Spleen (tissue), 11 donors: ENCODE results near the gene NBEA. TPM values are rescaled to one million over a fixed set of nuclear protein-coding genes. Genes with fewer than 3 reads are reported as not detected.

ENCODE experiments used
- DNase-seq: peaks from one replicate; pipeline ENCODE4 v3.0.0-alpha.2; 2020
- H3K27ac ChIP-seq, 8 donors: fragments of 200-600 bp; sonication (generic) in 7 of 8; 1 replicate in 4 of 8; 2 replicates in 4 of 8; pipeline versions ENCODE4 v1.5.0 to v1.8.0; 2016 to 2021; ENCODE audit warnings: inconsistent platforms in 4 of 8, mild to moderate bottlenecking in 4 of 8, moderate library complexity in 1 of 8
- H3K27me3 ChIP-seq, 7 donors: fragments of 200-600 bp; sonication (generic) in 6 of 7; replicated peaks in 1 of 7; 1 replicate in 4 of 7; 2 replicates in 3 of 7; pipeline versions ENCODE4 v1.5.0 to v1.8.0; 2016 to 2021; ENCODE audit warnings: inconsistent platforms in 3 of 7, mild to moderate bottlenecking in 1 of 7
- H3K36me3 ChIP-seq, 6 donors: fragments of 200-600 bp; sonication (generic) in 5 of 6; 1 replicate in 4 of 6; 2 replicates in 2 of 6; pipeline versions ENCODE4 v1.5.0 to v1.8.0; 2016 to 2021; ENCODE audit warnings: inconsistent platforms in 2 of 6
- H3K4me1 ChIP-seq, 6 donors: fragments of 200-600 bp; sonication (generic) in 5 of 6; 1 replicate in 3 of 6; 2 replicates in 3 of 6; pipeline versions ENCODE4 v1.5.0 to v1.8.0; 2016 to 2021; ENCODE audit warnings: inconsistent platforms in 3 of 6
- H3K4me3 ChIP-seq, 8 donors: fragments of 200-600 bp; sonication (generic) in 7 of 8; 1 replicate in 4 of 8; 2 replicates in 4 of 8; pipeline versions ENCODE4 v1.5.0 to v1.8.0; 2016 to 2021; ENCODE audit warnings: inconsistent platforms in 4 of 8, mild to moderate bottlenecking in 4 of 8, moderate library complexity in 2 of 8
- H3K9me3 ChIP-seq, 8 donors: fragments of 200-600 bp; sonication (generic) in 7 of 8; 1 replicate in 4 of 8; 2 replicates in 4 of 8; pipeline versions ENCODE4 v1.5.0 to v1.8.0; 2016 to 2021; ENCODE audit warnings: inconsistent platforms in 4 of 8
- CTCF ChIP-seq, 11 experiments: fragments of 200-600 bp in 7 of 11; fragments of 450-650 bp in 4 of 11; sonication (generic) in 4 of 11; IDR thresholded peaks in 8 of 11; conservative IDR thresholded peaks in 3 of 11; 1 replicate in 7 of 11; 2 replicates in 4 of 11; pipeline versions ENCODE4 v1.4.0 to v1.8.0; 2016 to 2021; ENCODE audit warnings: antibody characterized with exemption in 11 of 11, inconsistent platforms in 4 of 11, mild to moderate bottlenecking in 1 of 11
- POLR2A ChIP-seq, 3 donors: fragments of 450-650 bp; IDR thresholded peaks; one replicate each; pipeline ENCODE4 v1.5.1; 2017; ENCODE audit warnings: antibody characterized with exemption in 3 of 3, mild to moderate bottlenecking in 1 of 3
- POLR2AphosphoS5 ChIP-seq, 3 donors: sonication (generic); formaldehyde crosslinking; IDR thresholded peaks; one replicate each; pipeline ENCODE4 v1.5.1; 2017; ENCODE audit warnings: antibody characterized with exemption in 3 of 3
- WGBS, 5 donors: extraction: QIAGEN DNeasy Blood & Tissue Kit in 3 of 5; methylation state at CpG; one replicate each; pipeline versions ENCODE4 v1.1.5 to v1.1.7; 2013 to 2018; 5-methylcytosine and 5-hydroxymethylcytosine counted together
- intact Hi-C: fragments of 100-400 bp; cut with DNase I; formaldehyde crosslinking; loops from one replicate; pipeline ENCODE4 v1.15.0; 2023; ENCODE audit warnings: low total_unique reads
- polyA plus RNA-seq, 3 donors: library from polyadenylated mRNA; stranded (reverse); fragments of 200-250 nt; gene quantifications; one replicate each; pipeline ENCODE4 v1.2.1, GENCODE V29; 2013
- total RNA-seq, 7 donors: library from RNA; depleted of rRNA in 3 of 7; stranded (reverse); fragments of >200 nt in 3 of 7; fragmentation: NEBNext Ultra II Directional in 4 of 7; extraction: Animal tissue kit (Norgen Biotek cat#: 25700) in 4 of 7; gene quantifications; one replicate each; pipeline versions ENCODE4 v1.1.0 to v1.2.1, GENCODE V29; 2016 to 2021
- donor health status: healthy with polysubstance abuse.
- donor health status: DM: no; HTN: no; CAD: no; lungs with moderate emphysema.
- donor health status: DM: no; HTN: no; CAD: no.
- donor health status: Bipolar disorder and iron deficiency.
- donor health status: healthy.
- donor health status: DM: no; HTN: no; CAD: no.
- donor health status: DM: yes; HTN: yes; CAD: no.

The NBEA gene
- total and polyA plus RNA-seq, 10 donors, result 1.8 to 27.7 (median 12.9) TPM

GRCh38 chr13:35518337-35518946, 576.4 kb downstream of the NBEA start:
- TF ChIP-seq CTCF (IDR thresholded peaks at IDR 0.05 in 8 of 11, conservative IDR thresholded peaks at IDR 0.05 in 3 of 11), result no peak
- TF ChIP-seq POLR2A (IDR thresholded peaks at IDR 0.05), result no peak
- no peak for TF ChIP-seq POLR2AphosphoS5 (IDR thresholded peaks at IDR 0.05)
- WGBS, 5 donors, result 86 to 96% (median 90%) methylated on average over 5 of the region's 5 CpGs
- Histone ChIP-seq H3K4me3 (no peak overlapping the region), H3K27me3 (no peaks in the 10 kb centered on the region), H3K4me1 (no peaks in the 10 kb centered on the region), H3K36me3 (no peaks in the 10 kb centered on the region), H3K9me3 (no peaks in the 10 kb centered on the region), H3K27ac (no peak overlapping the region)
- no peak for DNase-seq
- intact Hi-C loops, result no loop called here

- Histone ChIP-seq H3K27ac (no peak overlapping the region), H3K9me3 (no peaks in the 10 kb centered on the region), H3K36me3 (no peaks in the 10 kb centered on the region), H3K27me3 (no peaks in the 10 kb centered on the region), H3K4me1 (no peaks in the 10 kb centered on the region), H3K4me3 (no peak overlapping the region)
- TF ChIP-seq POLR2A (IDR thresholded peaks at IDR 0.05), result no peak
- TF ChIP-seq CTCF (IDR thresholded peaks at IDR 0.05 in 8 of 11, conservative IDR thresholded peaks at IDR 0.05 in 3 of 11), result no peak
- no peak for TF ChIP-seq POLR2AphosphoS5 (IDR thresholded peaks at IDR 0.05)
- intact Hi-C loops, result no loop called here
- no peak for DNase-seq
- 73 to 89% (median 81%) methylated on average over 3 of the region's 3 CpGs for whole genome bisulfite sequencing, 5 donors
Observed at GRCh38 chr13:35524171-35524570, 582.1 kb downstream of the NBEA start.

- no peaks in the 10 kb centered on the region for H3K4me1 ChIP-seq
- no peaks in the 10 kb centered on the region for H3K27me3 ChIP-seq
- no peaks in the 10 kb centered on the region for H3K9me3 ChIP-seq
- no peak overlapping the region for H3K4me3 ChIP-seq
- no peak for TF ChIP-seq POLR2A (IDR thresholded peaks at IDR 0.05)
- TF ChIP-seq POLR2AphosphoS5 (IDR thresholded peaks at IDR 0.05), result no peak
- TF ChIP-seq CTCF (IDR thresholded peaks at IDR 0.05 in 8 of 11, conservative IDR thresholded peaks at IDR 0.05 in 3 of 11), result no peak
- H3K36me3 ChIP-seq, result no peaks in the 10 kb centered on the region
- intact Hi-C loops, result no loop called here
- DNase-seq, result no peak
- no peak overlapping the region for H3K27ac ChIP-seq
- 90 to 99% (median 95%) methylated on average over 6 of the region's 6 CpGs for WGBS, 5 donors
Observed at GRCh38 chr13:35526577-35526976, 584.5 kb downstream of the NBEA start.

- Histone ChIP-seq H3K27ac (no peak overlapping the region), H3K4me1 (no peaks in the 10 kb centered on the region), H3K36me3 (no peaks in the 10 kb centered on the region), H3K27me3 (no peaks in the 10 kb centered on the region), H3K4me3 (no peak overlapping the region), H3K9me3 (no peaks in the 10 kb centered on the region)
- intact Hi-C loops, result no loop called here
- DNase-seq, result peak; percentile 72
- TF ChIP-seq POLR2A (IDR thresholded peaks at IDR 0.05), result no peak
- TF ChIP-seq POLR2AphosphoS5 (IDR thresholded peaks at IDR 0.05), result no peak
- no peak for TF ChIP-seq CTCF (IDR thresholded peaks at IDR 0.05 in 8 of 11, conservative IDR thresholded peaks at IDR 0.05 in 3 of 11)
- 83 to 98% (median 92%) methylated on average over 7 to 10 of the region's 10 CpGs for WGBS, 5 donors
Observed at GRCh38 chr13:35527451-35527850, 585.4 kb downstream of the NBEA start.
